ENCODE measurements around the gene NTM. TPM values are rescaled to one million over a fixed set of nuclear protein-coding genes. Genes with fewer than 3 reads are reported as not detected.

Gene NTM
- total RNA-seq, 1 experiment from 2014 or later = 9.9 TPM

DNA sequence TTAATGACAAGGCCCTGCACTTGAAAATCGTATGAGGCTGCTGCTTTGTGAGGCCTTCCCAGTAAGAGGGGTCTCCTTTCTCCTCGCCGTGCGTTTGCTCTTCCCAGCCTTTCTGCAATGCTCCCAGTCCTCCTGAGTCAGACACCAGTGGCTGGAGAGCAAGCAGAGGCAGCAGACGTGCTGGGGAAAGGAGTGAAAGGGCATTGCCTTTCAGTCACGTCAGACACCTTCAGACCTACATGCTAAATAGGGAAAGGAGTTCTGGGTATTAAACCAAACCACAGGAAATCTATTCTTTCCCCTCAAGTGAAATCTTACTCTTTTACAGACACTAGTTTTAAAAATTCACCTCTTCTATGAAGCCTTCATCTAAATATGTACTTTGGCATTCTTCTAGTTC is 274.8 kb downstream of the NTM start:
- Histone ChIP-seq H3K27ac (ENCODE audit: insufficient read length, low read depth, low read length) (no peak overlapping the region), H3K4ac (ENCODE audit: low read depth, low read length) (no peak overlapping the region), H4K20me1 (ENCODE audit: control insufficient read depth, insufficient read depth, insufficient read length) (no peaks in the 10 kb centered on the region), H2BK120ac (ENCODE audit: low read depth, low read length, poor library complexity, severe bottlenecking) (no peak overlapping the region), H3K27me3 (ENCODE audit: insufficient read depth, low read length) (no peaks in the 10 kb centered on the region), H3K23ac (ENCODE audit: insufficient read length, low read depth, low read length) (no peak overlapping the region), H3K4me1 (ENCODE audit: insufficient read depth, low read length) (peaks cover 15% of the 10 kb centered on the region; the same call in 1 of the 2 replicates), H3K9me3 (ENCODE audit: control insufficient read depth, low read depth, low read length) (no peaks in the 10 kb centered on the region), H3K56ac (ENCODE audit: insufficient read length, low read depth, low read length) (no peak overlapping the region), H4K5ac (ENCODE audit: insufficient read length, low read depth, low read length) (no peak overlapping the region), H3K79me1 (ENCODE audit: insufficient read depth, low read depth, low read length, poor library complexity, severe bottlenecking) (no peaks in the 10 kb centered on the region), H3K4me2 (ENCODE audit: insufficient read depth, insufficient read length, low read length) (no peak overlapping the region), H3K9ac (ENCODE audit: extremely low read depth, insufficient read length, low read length) (no peak overlapping the region), H3K14ac (ENCODE audit: insufficient read depth, low read length) (no peak overlapping the region), H2BK15ac (ENCODE audit: low read depth, low read length) (no peak overlapping the region), H3K18ac (ENCODE audit: insufficient read length, low read depth, low read length) (no peak overlapping the region), H2BK5ac (ENCODE audit: insufficient read length, low read length) (no peak overlapping the region), H3K79me2 (ENCODE audit: insufficient read depth, low read length) (no peaks in the 10 kb centered on the region), H4K91ac (ENCODE audit: insufficient read length, low read depth, low read length) (no peak overlapping the region), H4K8ac (replicated peaks; ENCODE audit: insufficient read length, low read depth, low read length) (no peak overlapping the region), H2AK5ac (ENCODE audit: insufficient read length, low read length) (no peak overlapping the region), H3K23me2 (ENCODE audit: insufficient read length, low read depth, low read length, poor library complexity, severe bottlenecking) (no peaks in the 10 kb centered on the region), H2BK12ac (ENCODE audit: insufficient read length, low read depth, low read length) (no peak overlapping the region), H2BK20ac (ENCODE audit: low read depth, low read length, poor library complexity, severe bottlenecking) (no peak overlapping the region), H3T11ph (ENCODE audit: low read length) (no peak overlapping the region), H2AFZ (ENCODE audit: low read length) (no peak overlapping the region)
- H3K4me3 Mint-ChIP-seq = no peak overlapping the region
- no CpG with 5 or more reads among the region's 6 CpGs for WGBS (ENCODE audit: extremely low coverage, insufficient read length, low lambda C conversion rate)
- H3K36me3 Mint-ChIP-seq (ENCODE audit: insufficient read depth in 1 of 3, low read depth in 3 of 3) = no peaks in the 10 kb centered on the region
- peaks cover 3% of the 10 kb centered on the region; the same call in 1 of the 2 replicates for H3K27me3 Mint-ChIP-seq (ENCODE audit: low read depth)
- H3K9me3 Mint-ChIP-seq = no peaks in the 10 kb centered on the region; a peak in 1 of 5 replicates
- DNase-seq = no peak
- TF ChIP-seq, protein P1, sequence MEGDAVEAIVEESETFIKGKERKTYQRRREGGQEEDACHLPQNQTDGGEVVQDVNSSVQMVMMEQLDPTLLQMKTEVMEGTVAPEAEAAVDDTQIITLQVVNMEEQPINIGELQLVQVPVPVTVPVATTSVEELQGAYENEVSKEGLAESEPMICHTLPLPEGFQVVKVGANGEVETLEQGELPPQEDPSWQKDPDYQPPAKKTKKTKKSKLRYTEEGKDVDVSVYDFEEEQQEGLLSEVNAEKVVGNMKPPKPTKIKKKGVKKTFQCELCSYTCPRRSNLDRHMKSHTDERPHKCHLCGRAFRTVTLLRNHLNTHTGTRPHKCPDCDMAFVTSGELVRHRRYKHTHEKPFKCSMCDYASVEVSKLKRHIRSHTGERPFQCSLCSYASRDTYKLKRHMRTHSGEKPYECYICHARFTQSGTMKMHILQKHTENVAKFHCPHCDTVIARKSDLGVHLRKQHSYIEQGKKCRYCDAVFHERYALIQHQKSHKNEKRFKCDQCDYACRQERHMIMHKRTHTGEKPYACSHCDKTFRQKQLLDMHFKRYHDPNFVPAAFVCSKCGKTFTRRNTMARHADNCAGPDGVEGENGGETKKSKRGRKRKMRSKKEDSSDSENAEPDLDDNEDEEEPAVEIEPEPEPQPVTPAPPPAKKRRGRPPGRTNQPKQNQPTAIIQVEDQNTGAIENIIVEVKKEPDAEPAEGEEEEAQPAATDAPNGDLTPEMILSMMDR (conservative IDR thresholded peaks at IDR 0.05) = no peak
- H3K27ac Mint-ChIP-seq = peak overlapping the region in 1 of 3 experiments; percentile 78; a peak in 1 of 7 replicates
- peaks cover 46 to 54% of the 10 kb centered on the region in 2 experiments for H3K4me1 Mint-ChIP-seq
